Adrenal gland (tissue), 12 donors: Measurements from ENCODE around the gene ATXN3. TPM values are rescaled to one million over a fixed set of nuclear protein-coding genes. Genes with fewer than 3 reads are reported as not detected.

ENCODE experiments used
- DNase-seq, 7 donors: peaks; one replicate each; pipeline ENCODE4 v3.0.0-alpha.2; 2019 to 2020
- H3K27ac ChIP-seq, 5 donors: fragments of 200-600 bp; sonication (generic) in 4 of 5; 1 replicate in 3 of 5; 2 replicates in 2 of 5; pipeline versions ENCODE4 v1.5.1 to v1.8.0; 2016 to 2020; ENCODE audit warnings: mild to moderate bottlenecking in 1 of 5
- H3K27me3 ChIP-seq: fragments of 200-600 bp; 2 replicates; pipeline ENCODE4 v1.8.0; 2021
- H3K36me3 ChIP-seq, 2 donors: fragments of 200-600 bp; replicated peaks in 1 of 2; 1 replicate in 1 of 2; 2 replicates in 1 of 2; pipeline versions ENCODE4 v1.5.1 to v1.8.0; 2018 to 2022
- H3K4me1 ChIP-seq, 2 donors: fragments of 200-600 bp; replicated peaks in 1 of 2; 1 replicate in 1 of 2; 2 replicates in 1 of 2; pipeline versions ENCODE4 v1.5.1 to v1.8.0; 2018 to 2021
- H3K4me3 ChIP-seq, 4 donors: fragments of 200-600 bp; sonication (generic) in 3 of 4; one replicate each; pipeline ENCODE4 v1.5.1; 2016 to 2018
- H3K9me3 ChIP-seq, 3 donors: fragments of 200-600 bp; sonication (generic) in 1 of 3; replicated peaks in 1 of 3; 1 replicate in 2 of 3; 2 replicates in 1 of 3; pipeline versions ENCODE4 v1.5.1 to v1.8.0; 2016 to 2021
- CTCF ChIP-seq, 6 experiments: fragments of 450-650 bp in 4 of 6; fragments of 200-600 bp in 2 of 6; sonication (generic) in 1 of 6; IDR thresholded peaks; 1 replicate in 5 of 6; 2 replicates in 1 of 6; pipeline versions ENCODE4 v1.5.1 to v1.8.0; 2016 to 2021; ENCODE audit warnings: antibody characterized with exemption in 6 of 6, mild to moderate bottlenecking in 2 of 6, moderate library complexity in 1 of 6
- POLR2A ChIP-seq, 2 donors: fragments of 450-650 bp; IDR thresholded peaks; one replicate each; pipeline ENCODE4 v1.6.1; 2017; ENCODE audit warnings: antibody characterized with exemption in 2 of 2, mild to moderate bottlenecking in 2 of 2, moderate library complexity in 1 of 2
- WGBS, 4 donors: extraction: QIAGEN DNeasy Blood & Tissue Kit in 2 of 4; methylation state at CpG; one replicate each; pipeline versions ENCODE4 v1.1.5 to v1.1.7; 2013 to 2017; 5-methylcytosine and 5-hydroxymethylcytosine counted together
- intact Hi-C, 2 donors: fragments of 100-400 bp; cut with DNase I; formaldehyde crosslinking; loops; one replicate each; pipeline versions ENCODE4 v1.14.1 to v1.15.0; 2022 to 2023
- polyA plus RNA-seq, 3 donors: library from polyadenylated mRNA; stranded (reverse); fragments of 200-250 nt in 2 of 3; fragments of 350-450 nt in 1 of 3; fragmentation: Illumina TruSeq in 1 of 3; extraction: RNeasy Lipid Tissue Mini Kit (QIAGEN cat#74804) in 1 of 3; gene quantifications; one replicate each; pipeline ENCODE4 v1.2.3, GENCODE V29; 2013 to 2014
- total RNA-seq, 9 donors: library from RNA; depleted of rRNA in 4 of 9; stranded (reverse); fragments of >200 nt in 4 of 9; fragments of 120-200 nt in 1 of 9; fragmentation: NEBNext Ultra II Directional in 1 of 9; extraction: Animal tissue kit (Norgen Biotek cat#: 25700) in 1 of 9; gene quantifications; one replicate each; pipeline versions ENCODE4 v1.1.0 to v1.2.4, GENCODE V29; 2013 to 2023
- donor health status: healthy with polysubstance abuse.
- donor health status: Bipolar disorder and iron deficiency.
- donor health status: DM: yes; HTN: yes; CAD: no.
- donor health status: DM: no; HTN: no; CAD: no.
- donor health status: DM: no; HTN: no; CAD: no.
- donor health status: DM: yes; HTN: yes; CAD: no.

ATXN3 gene
- total and polyA plus RNA-seq, 12 donors = 9.0 to 62.8 (median 23.1) TPM

- TF ChIP-seq POLR2A (IDR thresholded peaks at IDR 0.05) = no peak
- no peak for TF ChIP-seq CTCF (IDR thresholded peaks at IDR 0.05)
- 69 to 74% (median 72%) methylated on average over 1 of the region's 1 CpG for WGBS, 4 donors
- intact Hi-C loops = loop anchor here in 1 of 2 donors (10.0 kb wide), 1 partner anchor 550 kb away; no protein-coding TSS in a partner anchor
- no peak overlapping the region for H3K27ac ChIP-seq
- no peak for DNase-seq
- no peaks in the 10 kb centered on the region for H3K9me3 ChIP-seq
- peaks cover 0 to 69% of the 10 kb centered on the region in 2 donors for H3K36me3 ChIP-seq
- no peaks in the 10 kb centered on the region for H3K27me3 ChIP-seq
- H3K4me1 ChIP-seq = peaks cover 0 to 7% of the 10 kb centered on the region in 2 donors
- H3K4me3 ChIP-seq = no peak overlapping the region
Observed at GRCh38 chr14:92134456-92134855, 28.1 kb upstream of the ATXN3 start.

- H3K4me3 ChIP-seq = peak overlapping the region in 3 of 4 donors; percentile 60 to 100 (median 83)
- no peak for DNase-seq
- peaks cover 0 to 19% of the 10 kb centered on the region in 2 donors for H3K36me3 ChIP-seq
- TF ChIP-seq POLR2A (IDR thresholded peaks at IDR 0.05) (no peak), CTCF (IDR thresholded peaks at IDR 0.05) (no peak)
- H3K9me3 ChIP-seq = no peaks in the 10 kb centered on the region
- 34 to 39% (median 39%) methylated on average over 9 of the region's 9 CpGs for WGBS, 4 donors
- peak overlapping the region in 2 of 5 donors; percentile 93 to 96 for H3K27ac ChIP-seq
- H3K27me3 ChIP-seq = no peaks in the 10 kb centered on the region
- peaks cover 10 to 43% of the 10 kb centered on the region in 2 donors for H3K4me1 ChIP-seq
- intact Hi-C loops = no loop called here
Observed at GRCh38 chr14:92122761-92123160, 16.4 kb upstream of the ATXN3 start.

- peak in 1 of 7 donors; percentile 49 for DNase-seq
- peak overlapping the region; percentile 60 to 100 (median 78) for H3K4me3 ChIP-seq
- intact Hi-C loops = no loop called here
- 0% methylated on average over 21 to 22 of the region's 22 CpGs for WGBS, 4 donors
- H3K36me3 ChIP-seq = peaks cover 0 to 21% of the 10 kb centered on the region in 2 donors
- no peak for TF ChIP-seq CTCF (IDR thresholded peaks at IDR 0.05)
- no peak for TF ChIP-seq POLR2A (IDR thresholded peaks at IDR 0.05)
- peak overlapping the region; percentile 89 to 96 (median 93) for H3K27ac ChIP-seq
- H3K9me3 ChIP-seq = no peaks in the 10 kb centered on the region
- H3K27me3 ChIP-seq = no peaks in the 10 kb centered on the region
- H3K4me1 ChIP-seq = peaks cover 10 to 43% of the 10 kb centered on the region in 2 donors
Observed at GRCh38 chr14:92122351-92122677, 15.9 kb upstream of the ATXN3 start.

- DNase-seq = peak; percentile 82 to 88 (median 86)
- TF ChIP-seq CTCF (IDR thresholded peaks at IDR 0.05) = peak in 4 of 6 experiments; percentile 2 to 46 (median 30)
- peak; percentile 37 to 57 for TF ChIP-seq POLR2A (IDR thresholded peaks at IDR 0.05)
- peak within 1 kb of the TSS; percentile 60 to 100 (median 78) for H3K4me3 ChIP-seq
- 0 to 1% (median 0%) methylated on average over 33 to 55 of the region's 55 CpGs for WGBS, 4 donors
- H3K27me3 ChIP-seq = no peaks in the 10 kb centered on the region
- intact Hi-C loops = no loop called here
- H3K36me3 ChIP-seq = peaks cover 0 to 22% of the 10 kb centered on the region in 2 donors
- no peaks in the 10 kb centered on the region for H3K9me3 ChIP-seq
- H3K27ac ChIP-seq = peak within 1 kb of the TSS; percentile 89 to 96 (median 93)
- peaks cover 10 to 43% of the 10 kb centered on the region in 2 donors for H3K4me1 ChIP-seq
Observed at GRCh38 chr14:92121670-92122350, 15.4 kb upstream of the ATXN3 start, which contains the start of the genes CPSF2 and NDUFB1. CPSF2 (plus strand) TSS chr14:92121969; CDS start chr14:92130985, 9,016 bp downstream. NDUFB1 (minus strand) TSS chr14:92121706; CDS start chr14:92117637, 4,069 bp downstream.
